HUES48 (cell line): ENCODE results near the gene TAF7L.

Source experiments
- H3K27ac ChIP-seq: one replicate; pipeline ENCODE4 v1.7.0; 2013; ENCODE audit warnings: low read depth, low read length, inconsistent platforms
- H3K27me3 ChIP-seq: 2 replicates; pipeline ENCODE4 v1.6.1; 2013; ENCODE audit warnings: mild to moderate bottlenecking, low read length; ENCODE audit not compliant: control insufficient read depth, insufficient read depth
- H3K36me3 ChIP-seq: 2 replicates; pipeline ENCODE4 v1.6.1; 2013; ENCODE audit warnings: low read length; ENCODE audit not compliant: control insufficient read depth, insufficient read depth
- H3K4me1 ChIP-seq: 2 replicates; pipeline ENCODE4 v1.6.1; 2013; ENCODE audit warnings: mild to moderate bottlenecking, low read length; ENCODE audit not compliant: control insufficient read depth, insufficient read depth
- H3K4me3 ChIP-seq: 2 replicates; pipeline ENCODE4 v1.5.1; 2013; ENCODE audit warnings: mild to moderate bottlenecking, low read depth, low read length
- H3K9ac ChIP-seq: 2 replicates; pipeline ENCODE4 v1.6.1; 2013; ENCODE audit warnings: mild to moderate bottlenecking, low read depth, low read length, moderate library complexity
- H3K9me3 ChIP-seq: 2 replicates; pipeline ENCODE4 v1.6.1; 2013; ENCODE audit warnings: low read length; ENCODE audit not compliant: control insufficient read depth, insufficient read depth

Gene TAF7L

GRCh38 chrX:101223226-101223625, 67.9 kb downstream of the TAF7L start:
- Histone ChIP-seq H3K4me3 (no peak overlapping the region), H3K36me3 (no peaks in the 10 kb centered on the region)

GRCh38 chrX:101220662-101221260, 70.4 kb downstream of the TAF7L start:
- 0 out of 2 replicates have a peak, but pooled peaks cover 3% of the 10 kb centered on the region for H3K4me1 ChIP-seq
- no peak overlapping the region for H3K27ac ChIP-seq
- H3K9ac ChIP-seq = no peak overlapping the region
- no peaks in the 10 kb centered on the region for H3K27me3 ChIP-seq
- no peak overlapping the region for H3K4me3 ChIP-seq
- no peaks in the 10 kb centered on the region for H3K36me3 ChIP-seq
- no peaks in the 10 kb centered on the region for H3K9me3 ChIP-seq

More at GRCh38 chrX:101223226-101223625, 67.9 kb downstream of the TAF7L start:
- Histone ChIP-seq H3K27me3 (no peaks in the 10 kb centered on the region), H3K9me3 (no peaks in the 10 kb centered on the region), H3K27ac (no peak overlapping the region), H3K9ac (no peak overlapping the region), H3K4me1 (0 out of 2 replicates have a peak, but pooled peaks cover 3% of the 10 kb centered on the region)

GRCh38 chrX:101219864-101220346, 71.2 kb downstream of the TAF7L start:
- no peak overlapping the region for H3K27ac ChIP-seq
- no peaks in the 10 kb centered on the region for H3K27me3 ChIP-seq
- H3K9ac ChIP-seq = no peak overlapping the region
- no peak overlapping the region for H3K4me3 ChIP-seq
- 0 out of 2 replicates have a peak, but pooled peaks cover 3% of the 10 kb centered on the region for H3K4me1 ChIP-seq
- H3K36me3 ChIP-seq = no peaks in the 10 kb centered on the region
- no peaks in the 10 kb centered on the region for H3K9me3 ChIP-seq

DNA sequence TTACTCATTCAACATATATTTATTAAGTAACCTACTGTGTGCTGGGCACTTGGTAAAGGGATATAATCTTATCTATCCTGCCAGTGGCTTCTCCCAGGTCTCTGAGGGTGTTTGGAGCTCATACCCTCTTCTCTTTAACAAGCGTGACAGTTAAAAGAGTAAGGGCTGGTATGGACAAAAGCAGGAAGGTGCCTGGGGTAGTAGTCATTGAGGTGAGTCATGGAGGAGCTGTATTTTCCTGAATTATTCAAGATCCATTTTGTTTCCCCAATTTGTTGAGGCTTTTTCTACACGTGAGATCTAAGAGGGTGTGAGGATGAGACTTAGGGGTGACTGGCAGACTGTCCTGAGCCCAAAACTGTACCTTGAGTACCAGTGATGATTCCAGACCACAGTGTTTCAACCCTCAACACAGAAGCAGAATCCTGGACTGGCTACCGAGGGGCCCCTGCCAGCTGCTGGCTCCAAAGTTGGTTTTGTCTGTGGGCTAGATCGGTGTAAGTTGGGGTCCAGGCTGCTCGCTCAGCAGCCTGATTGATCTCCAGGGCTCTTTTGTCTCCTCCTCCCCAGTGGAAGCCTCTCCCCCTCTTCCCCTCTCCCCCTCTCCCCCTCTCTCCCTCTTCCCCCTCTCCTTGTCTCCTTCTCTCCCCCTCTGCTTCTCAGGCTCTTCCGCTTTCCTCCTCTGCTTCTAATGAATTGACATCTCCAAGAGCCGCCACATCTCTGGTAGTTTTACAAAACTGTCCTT, 71.8 kb downstream of the TAF7L start, which contains the start of gene DRP2:
Gene DRP2, plus strand, starts transcription at position 671 of the 748 bp plus-strand sequence. CDS start 11,862 bp downstream, outside the sequence.
- Histone ChIP-seq H3K9ac (no peak within 1 kb of the TSS), H3K27me3 (no peaks in the 10 kb centered on the region), H3K4me3 (no peak within 1 kb of the TSS), H3K9me3 (no peaks in the 10 kb centered on the region), H3K4me1 (0 out of 2 replicates have a peak, but pooled peaks cover 3% of the 10 kb centered on the region), H3K27ac (no peak within 1 kb of the TSS), H3K36me3 (no peaks in the 10 kb centered on the region)
